IMR-90 (cell line): ENCODE data around the gene SSR1.

Experiments
- CEBPB ChIP-seq: IDR thresholded peaks from 2 replicates; pipeline ENCODE4 v1.6.1; 2012; ENCODE audit warnings: low read depth, low read length, improper control_type of control experiment
- MAFK ChIP-seq: IDR thresholded peaks from 2 replicates; pipeline ENCODE4 v1.6.1; 2012; ENCODE audit warnings: low read depth, low read length, improper control_type of control experiment
- POLR2A ChIP-seq: IDR thresholded peaks from 2 replicates; pipeline ENCODE4 v1.6.1; 2012; ENCODE audit warnings: mild to moderate bottlenecking, low read depth, low read length
- SMC3 ChIP-seq: fragments of 150-350 bp; IDR thresholded peaks from 2 replicates; pipeline ENCODE4 v1.6.1; 2016; ENCODE audit warnings: low read depth, mild to moderate bottlenecking, antibody characterized with exemption, low read length, moderate library complexity
- TF ChIP-seq, protein P1 (sequence below): conservative IDR thresholded peaks from 2 replicates; pipeline ENCODE4 v1.5.1; 2012; ENCODE audit warnings: mild to moderate bottlenecking, low read depth, low read length, improper control_type of control experiment

DNA sequence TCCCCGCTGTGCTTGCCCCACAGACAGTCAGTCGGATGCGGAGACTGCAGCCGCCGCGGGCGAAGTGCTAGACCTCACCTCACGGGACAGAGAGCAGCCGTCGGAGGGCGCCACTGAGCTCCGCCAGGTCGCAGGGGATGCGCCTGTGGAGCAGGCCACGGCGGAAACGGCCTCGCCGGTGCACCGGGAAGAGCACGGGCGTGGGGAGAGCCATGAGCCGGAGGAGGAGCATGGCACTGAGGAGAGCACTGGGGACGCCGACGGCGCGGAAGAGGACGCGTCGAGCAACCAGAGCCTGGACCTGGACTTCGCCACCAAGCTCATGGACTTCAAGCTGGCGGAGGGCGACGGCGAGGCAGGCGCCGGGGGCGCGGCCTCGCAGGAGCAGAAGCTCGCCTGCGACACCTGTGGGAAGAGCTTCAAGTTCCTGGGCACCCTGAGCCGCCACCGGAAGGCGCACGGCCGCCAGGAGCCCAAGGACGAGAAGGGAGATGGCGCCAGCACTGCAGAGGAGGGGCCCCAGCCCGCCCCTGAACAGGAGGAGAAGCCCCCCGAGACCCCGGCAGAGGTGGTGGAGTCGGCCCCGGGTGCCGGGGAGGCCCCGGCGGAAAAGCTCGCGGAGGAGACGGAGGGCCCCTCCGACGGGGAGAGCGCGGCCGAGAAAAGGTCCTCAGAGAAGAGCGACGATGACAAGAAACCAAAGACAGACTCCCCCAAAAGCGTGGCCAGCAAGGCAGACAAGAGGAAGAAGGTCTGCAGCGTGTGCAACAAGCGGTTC lies 66.4 kb downstream of the SSR1 start:
- no peak for TF ChIP-seq SMC3
- no peak for TF ChIP-seq POLR2A
- TF ChIP-seq, protein P1, sequence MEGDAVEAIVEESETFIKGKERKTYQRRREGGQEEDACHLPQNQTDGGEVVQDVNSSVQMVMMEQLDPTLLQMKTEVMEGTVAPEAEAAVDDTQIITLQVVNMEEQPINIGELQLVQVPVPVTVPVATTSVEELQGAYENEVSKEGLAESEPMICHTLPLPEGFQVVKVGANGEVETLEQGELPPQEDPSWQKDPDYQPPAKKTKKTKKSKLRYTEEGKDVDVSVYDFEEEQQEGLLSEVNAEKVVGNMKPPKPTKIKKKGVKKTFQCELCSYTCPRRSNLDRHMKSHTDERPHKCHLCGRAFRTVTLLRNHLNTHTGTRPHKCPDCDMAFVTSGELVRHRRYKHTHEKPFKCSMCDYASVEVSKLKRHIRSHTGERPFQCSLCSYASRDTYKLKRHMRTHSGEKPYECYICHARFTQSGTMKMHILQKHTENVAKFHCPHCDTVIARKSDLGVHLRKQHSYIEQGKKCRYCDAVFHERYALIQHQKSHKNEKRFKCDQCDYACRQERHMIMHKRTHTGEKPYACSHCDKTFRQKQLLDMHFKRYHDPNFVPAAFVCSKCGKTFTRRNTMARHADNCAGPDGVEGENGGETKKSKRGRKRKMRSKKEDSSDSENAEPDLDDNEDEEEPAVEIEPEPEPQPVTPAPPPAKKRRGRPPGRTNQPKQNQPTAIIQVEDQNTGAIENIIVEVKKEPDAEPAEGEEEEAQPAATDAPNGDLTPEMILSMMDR, result no peak
- TF ChIP-seq MAFK, result no peak
- no peak for TF ChIP-seq CEBPB
